Fibroblast of villous mesenchyme (primary cell): Measurements from ENCODE around the gene OSBPL8. TPM values are rescaled to one million over a fixed set of nuclear protein-coding genes. Genes with fewer than 3 reads are reported as not detected.
"Not testable (repeated sequence)": the region's sequence is repeated elsewhere in the genome, so short reads cannot be mapped to it uniquely, and the experiment has no call there.

ENCODE experiments used
- DNase-seq: peaks from one replicate; pipeline ENCODE4 v3.0.0-alpha.2; 2010; ENCODE audit warnings: low read depth
- H3K4me3 ChIP-seq: 2 replicates; pipeline ENCODE4 v1.5.1; 2011; ENCODE audit warnings: low read depth, mild to moderate bottlenecking, low read length
- total RNA-seq: library from RNA; depleted of rRNA; stranded (reverse); fragments of >200 nt; gene quantifications from 2 replicates; pipeline ENCODE4 v1.2.3, GENCODE V29; 2012
- TF ChIP-seq, protein P1 (sequence below): IDR thresholded peaks from 2 replicates; pipeline ENCODE4 v1.5.1; 2012; ENCODE audit warnings: low read depth, mild to moderate bottlenecking, low read length; ENCODE audit not compliant: insufficient read depth

The OSBPL8 gene
- total RNA-seq, 1 donor, result 135 TPM

DNA sequence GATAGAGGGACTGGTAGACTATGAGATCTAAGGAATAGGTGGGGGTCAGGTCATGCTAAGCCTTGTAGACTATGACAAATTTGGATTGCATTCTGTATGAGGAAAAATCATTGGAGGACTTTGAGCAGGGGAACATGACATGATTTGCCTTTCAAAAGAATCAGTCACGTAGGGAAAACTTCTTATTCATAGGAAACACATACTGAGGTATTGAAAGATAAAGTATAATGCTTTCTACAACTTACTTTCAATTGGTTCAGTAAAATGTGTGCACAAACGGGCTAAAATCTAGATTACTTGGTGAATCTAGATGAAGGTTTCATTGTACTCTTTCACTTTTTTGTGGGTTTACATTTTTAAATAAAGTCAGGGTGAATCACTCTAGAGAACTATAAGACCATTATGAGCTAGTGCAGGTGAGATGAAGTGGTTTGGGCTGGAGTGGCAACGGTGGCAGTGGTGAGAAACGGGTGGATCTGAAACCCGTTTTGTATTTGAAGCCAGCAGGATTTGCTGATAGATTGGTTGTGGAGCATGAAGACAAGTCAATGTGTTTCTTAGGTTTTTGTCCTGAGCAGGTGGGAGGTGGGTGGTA, 218.0 kb downstream of the OSBPL8 start:
- no peak overlapping the region for H3K4me3 ChIP-seq
- DNase-seq, result no peak
- TF ChIP-seq, protein P1, sequence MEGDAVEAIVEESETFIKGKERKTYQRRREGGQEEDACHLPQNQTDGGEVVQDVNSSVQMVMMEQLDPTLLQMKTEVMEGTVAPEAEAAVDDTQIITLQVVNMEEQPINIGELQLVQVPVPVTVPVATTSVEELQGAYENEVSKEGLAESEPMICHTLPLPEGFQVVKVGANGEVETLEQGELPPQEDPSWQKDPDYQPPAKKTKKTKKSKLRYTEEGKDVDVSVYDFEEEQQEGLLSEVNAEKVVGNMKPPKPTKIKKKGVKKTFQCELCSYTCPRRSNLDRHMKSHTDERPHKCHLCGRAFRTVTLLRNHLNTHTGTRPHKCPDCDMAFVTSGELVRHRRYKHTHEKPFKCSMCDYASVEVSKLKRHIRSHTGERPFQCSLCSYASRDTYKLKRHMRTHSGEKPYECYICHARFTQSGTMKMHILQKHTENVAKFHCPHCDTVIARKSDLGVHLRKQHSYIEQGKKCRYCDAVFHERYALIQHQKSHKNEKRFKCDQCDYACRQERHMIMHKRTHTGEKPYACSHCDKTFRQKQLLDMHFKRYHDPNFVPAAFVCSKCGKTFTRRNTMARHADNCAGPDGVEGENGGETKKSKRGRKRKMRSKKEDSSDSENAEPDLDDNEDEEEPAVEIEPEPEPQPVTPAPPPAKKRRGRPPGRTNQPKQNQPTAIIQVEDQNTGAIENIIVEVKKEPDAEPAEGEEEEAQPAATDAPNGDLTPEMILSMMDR, result no peak

DNA sequence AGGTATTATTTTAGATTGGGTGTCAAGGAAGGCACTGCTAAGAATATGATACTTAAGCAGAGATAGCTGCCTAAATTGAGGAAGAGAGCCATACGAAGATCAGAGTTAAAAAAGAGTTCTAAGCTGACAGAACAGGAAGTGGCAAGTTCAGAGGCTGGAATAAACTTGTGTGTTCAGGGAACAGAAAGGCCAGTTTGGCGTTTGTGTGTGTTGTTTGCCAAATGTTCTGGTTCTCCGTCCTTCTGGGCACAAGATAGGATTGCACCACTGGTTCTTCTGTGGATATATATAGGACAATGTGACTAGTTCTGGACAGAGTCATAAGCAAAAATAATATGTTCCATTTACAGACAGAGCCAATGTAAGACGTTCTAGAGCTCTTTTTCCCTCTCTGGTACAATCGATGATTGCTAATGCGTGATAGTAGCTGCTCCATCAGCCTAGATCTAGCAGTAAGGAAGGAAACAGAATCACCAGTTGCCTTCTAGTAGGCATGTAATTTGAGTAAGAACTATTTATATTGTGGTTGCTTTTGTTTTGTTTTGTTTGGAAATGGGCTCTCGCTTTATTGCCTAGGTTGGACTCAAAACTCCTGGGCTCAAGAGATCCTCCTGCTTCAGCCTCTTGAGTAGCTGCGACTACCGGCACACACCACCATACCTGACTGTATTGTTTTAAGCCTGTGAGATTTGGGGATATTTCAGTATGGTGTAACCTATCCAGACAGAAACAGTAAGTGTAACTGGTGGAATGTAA, 218.7 kb downstream of the OSBPL8 start:
- TF ChIP-seq, protein P1, result no peak

GRCh38 chr12:76337583-76337982, 222.0 kb downstream of the OSBPL8 start:
- TF ChIP-seq, protein P1, result no peak
- H3K4me3 ChIP-seq, result no peak overlapping the region
- DNase-seq, result peak; percentile 64

More for the DNA sequence above, 218.7 kb downstream of the OSBPL8 start:
- no peak overlapping the region for H3K4me3 ChIP-seq
- no peak for DNase-seq

DNA sequence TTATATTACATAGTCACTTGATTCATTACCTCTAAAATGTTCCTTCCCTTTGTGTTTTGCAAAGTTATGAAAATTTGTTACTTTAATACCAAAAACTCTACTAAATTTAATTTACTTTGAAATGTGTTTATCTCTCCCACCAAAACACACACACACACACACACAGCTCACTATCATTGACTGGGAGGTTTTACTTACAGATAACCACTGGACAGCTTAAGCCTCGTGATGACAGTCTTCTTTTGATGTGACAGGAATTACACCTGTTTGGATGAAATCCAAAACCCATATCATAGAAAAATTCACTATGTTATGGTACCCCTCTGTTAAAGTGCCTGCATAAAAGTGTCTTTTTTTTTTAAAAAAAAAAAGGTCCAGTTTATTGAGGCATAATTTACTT, 227.0 kb downstream of the OSBPL8 start:
- TF ChIP-seq, protein P1, result no peak

GRCh38 chr12:76329606-76330005, 230.0 kb downstream of the OSBPL8 start:
- DNase-seq, result no peak
- TF ChIP-seq, protein P1, result no peak
- H3K4me3 ChIP-seq, result no peak overlapping the region

More for the DNA sequence above, 227.0 kb downstream of the OSBPL8 start:
- no peak overlapping the region for H3K4me3 ChIP-seq
- DNase-seq, result no peak

DNA sequence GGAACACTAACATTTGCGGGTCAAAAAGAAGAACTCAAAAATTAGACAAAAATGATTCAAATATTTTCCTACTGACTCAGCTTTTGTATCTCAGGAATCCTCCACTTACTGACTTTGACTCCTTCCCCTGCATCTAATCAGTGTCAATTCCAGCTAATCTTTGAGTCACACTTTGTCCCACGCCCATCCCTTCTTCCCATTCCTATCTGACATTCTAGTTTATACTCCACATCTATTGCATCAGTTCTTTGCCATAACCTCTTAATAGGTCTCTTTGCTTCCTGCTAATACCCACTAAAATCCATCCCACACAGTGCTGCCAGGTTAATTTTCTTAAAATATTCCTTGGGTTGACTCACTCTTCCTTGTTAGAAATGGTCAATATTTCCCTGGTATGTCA, 230.4 kb downstream of the OSBPL8 start:
- no peak overlapping the region for H3K4me3 ChIP-seq
- TF ChIP-seq, protein P1, result no peak
- peak; percentile 73 for DNase-seq

GRCh38 chr12:76319595-76320319, 239.8 kb downstream of the OSBPL8 start:
- peak overlapping the region; percentile 18 for H3K4me3 ChIP-seq
- DNase-seq, result not testable (repeated sequence)
